GM18861 (cell line): ENCODE results near the gene CRCP.
"Not testable (repeated sequence)": the region's sequence is repeated elsewhere in the genome, so short reads cannot be mapped to it uniquely, and the experiment has no call there.

ENCODE experiments used
- ATAC-seq: cut with Tn5 transposase; IDR thresholded peaks from one replicate; pipeline ENCODE4 v1.9.1; 2021; ENCODE audit not compliant: unreplicated experiment

CRCP gene

GRCh38 chr7:66152371-66153191, 37.9 kb downstream of the CRCP start:
- ATAC-seq, result no peak

- ATAC-seq, result no peak
Observed at GRCh38 chr7:66153691-66154090, 39.0 kb downstream of the CRCP start.

GRCh38 chr7:66156035-66156434, 41.4 kb downstream of the CRCP start:
- not testable (repeated sequence) for ATAC-seq

- ATAC-seq, result no peak
Observed at GRCh38 chr7:66157060-66157459, 42.4 kb downstream of the CRCP start.

- ATAC-seq, result no peak
Observed at GRCh38 chr7:66162622-66163021, 48.0 kb downstream of the CRCP start.

- no peak for ATAC-seq
Observed at GRCh38 chr7:66163186-66163610, 48.6 kb downstream of the CRCP start.

- no peak for ATAC-seq
Observed at GRCh38 chr7:66164356-66164755, 49.7 kb downstream of the CRCP start.

GRCh38 chr7:66167773-66168387, 53.2 kb downstream of the CRCP start:
- no peak for ATAC-seq

- ATAC-seq, result no peak
Observed at GRCh38 chr7:66169616-66170015, 55.0 kb downstream of the CRCP start.

GRCh38 chr7:66170309-66171231, 55.9 kb downstream of the CRCP start:
- no peak for ATAC-seq

GRCh38 chr7:66172536-66173401, 58.1 kb downstream of the CRCP start:
- not testable (repeated sequence) for ATAC-seq

- ATAC-seq, result no peak
Observed at GRCh38 chr7:66173856-66174255, 59.2 kb downstream of the CRCP start.

- ATAC-seq, result not testable (repeated sequence)
Observed at GRCh38 chr7:66175006-66175405, 60.4 kb downstream of the CRCP start.

GRCh38 chr7:66176914-66177313, 62.3 kb downstream of the CRCP start:
- no peak for ATAC-seq

GRCh38 chr7:66178258-66178657, 63.6 kb downstream of the CRCP start:
- no peak for ATAC-seq

- no peak for ATAC-seq
Observed at GRCh38 chr7:66181329-66181728, 66.7 kb downstream of the CRCP start.

GRCh38 chr7:66181845-66182244, 67.2 kb downstream of the CRCP start:
- ATAC-seq, result no peak

- no peak for ATAC-seq
Observed at GRCh38 chr7:66182920-66183319, 68.3 kb downstream of the CRCP start.

GRCh38 chr7:66183700-66184099, 69.1 kb downstream of the CRCP start:
- no peak for ATAC-seq

- no peak for ATAC-seq
Observed at GRCh38 chr7:66185680-66186187, 71.1 kb downstream of the CRCP start.
